Subcutaneous adipose tissue (tissue), 4 donors: ENCODE results near the gene TMEM238. TPM values are rescaled to one million over a fixed set of nuclear protein-coding genes. Genes with fewer than 3 reads are reported as not detected.

Source experiments
- CTCF ChIP-seq: fragments of 450-650 bp; IDR thresholded peaks from one replicate; pipeline ENCODE4 v1.5.1; 2016; ENCODE audit warnings: low read depth, mild to moderate bottlenecking, control low read depth, antibody characterized with exemption, moderate library complexity
- total RNA-seq, 4 donors: library from RNA; depleted of rRNA; stranded (reverse); fragments of >200 nt; gene quantifications; one replicate each; pipeline ENCODE4 v1.1.0, GENCODE V29; 2016

The TMEM238 gene
- total RNA-seq, result 1 to 10 TPM in 1 of 4 donors, under 1 TPM in 1, not detected in 2; 0.44 to 2.8 TPM

- TF ChIP-seq CTCF, result no peak
Measured at GRCh38 chr19:55384131-55384919, at the start of gene TMEM238. TSS of gene TMEM238 (minus strand) at chr19:55384292. CDS start at chr19:55384259, 33 bp downstream.

GRCh38 chr19:55433292-55433691 lies 49.2 kb upstream of the TMEM238 start:
- no peak for TF ChIP-seq CTCF

- no peak for TF ChIP-seq CTCF
Measured at GRCh38 chr19:55432241-55432959, 48.3 kb upstream of the TMEM238 start.

GRCh38 chr19:55431183-55431582 lies 47.1 kb upstream of the TMEM238 start:
- no peak for TF ChIP-seq CTCF

- no peak for TF ChIP-seq CTCF
Measured at GRCh38 chr19:55426042-55426441, 42.0 kb upstream of the TMEM238 start.

- no peak for TF ChIP-seq CTCF
Measured at GRCh38 chr19:55424518-55424917, 40.4 kb upstream of the TMEM238 start.
